ENCODE data around the gene BANP.

- TF ChIP-seq POLR2A (IDR thresholded peaks at IDR 0.05) (no peak), POLR2AphosphoS5 (IDR thresholded peaks at IDR 0.05; ENCODE audit: insufficient read depth in 1 of 2, low read depth in 1 of 2) (no peak)
- TF ChIP-seq, protein P1, sequence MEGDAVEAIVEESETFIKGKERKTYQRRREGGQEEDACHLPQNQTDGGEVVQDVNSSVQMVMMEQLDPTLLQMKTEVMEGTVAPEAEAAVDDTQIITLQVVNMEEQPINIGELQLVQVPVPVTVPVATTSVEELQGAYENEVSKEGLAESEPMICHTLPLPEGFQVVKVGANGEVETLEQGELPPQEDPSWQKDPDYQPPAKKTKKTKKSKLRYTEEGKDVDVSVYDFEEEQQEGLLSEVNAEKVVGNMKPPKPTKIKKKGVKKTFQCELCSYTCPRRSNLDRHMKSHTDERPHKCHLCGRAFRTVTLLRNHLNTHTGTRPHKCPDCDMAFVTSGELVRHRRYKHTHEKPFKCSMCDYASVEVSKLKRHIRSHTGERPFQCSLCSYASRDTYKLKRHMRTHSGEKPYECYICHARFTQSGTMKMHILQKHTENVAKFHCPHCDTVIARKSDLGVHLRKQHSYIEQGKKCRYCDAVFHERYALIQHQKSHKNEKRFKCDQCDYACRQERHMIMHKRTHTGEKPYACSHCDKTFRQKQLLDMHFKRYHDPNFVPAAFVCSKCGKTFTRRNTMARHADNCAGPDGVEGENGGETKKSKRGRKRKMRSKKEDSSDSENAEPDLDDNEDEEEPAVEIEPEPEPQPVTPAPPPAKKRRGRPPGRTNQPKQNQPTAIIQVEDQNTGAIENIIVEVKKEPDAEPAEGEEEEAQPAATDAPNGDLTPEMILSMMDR (IDR thresholded peaks at IDR 0.05), result no peak
Observed at GRCh38 chr16:88088161-88088581, 136.9 kb downstream of the BANP start.
